GM21717 (cell line): ENCODE data around the gene HSD3B7.
A peak's percentile ranks its signal among the peaks of the same experiment; 100 is the strongest.

Experiments used
- ATAC-seq: cut with Tn5 transposase; IDR thresholded peaks from one replicate; pipeline ENCODE4 v1.9.1; 2021; ENCODE audit warnings: mild to moderate bottlenecking, moderate library complexity; ENCODE audit not compliant: unreplicated experiment

The HSD3B7 gene

DNA sequence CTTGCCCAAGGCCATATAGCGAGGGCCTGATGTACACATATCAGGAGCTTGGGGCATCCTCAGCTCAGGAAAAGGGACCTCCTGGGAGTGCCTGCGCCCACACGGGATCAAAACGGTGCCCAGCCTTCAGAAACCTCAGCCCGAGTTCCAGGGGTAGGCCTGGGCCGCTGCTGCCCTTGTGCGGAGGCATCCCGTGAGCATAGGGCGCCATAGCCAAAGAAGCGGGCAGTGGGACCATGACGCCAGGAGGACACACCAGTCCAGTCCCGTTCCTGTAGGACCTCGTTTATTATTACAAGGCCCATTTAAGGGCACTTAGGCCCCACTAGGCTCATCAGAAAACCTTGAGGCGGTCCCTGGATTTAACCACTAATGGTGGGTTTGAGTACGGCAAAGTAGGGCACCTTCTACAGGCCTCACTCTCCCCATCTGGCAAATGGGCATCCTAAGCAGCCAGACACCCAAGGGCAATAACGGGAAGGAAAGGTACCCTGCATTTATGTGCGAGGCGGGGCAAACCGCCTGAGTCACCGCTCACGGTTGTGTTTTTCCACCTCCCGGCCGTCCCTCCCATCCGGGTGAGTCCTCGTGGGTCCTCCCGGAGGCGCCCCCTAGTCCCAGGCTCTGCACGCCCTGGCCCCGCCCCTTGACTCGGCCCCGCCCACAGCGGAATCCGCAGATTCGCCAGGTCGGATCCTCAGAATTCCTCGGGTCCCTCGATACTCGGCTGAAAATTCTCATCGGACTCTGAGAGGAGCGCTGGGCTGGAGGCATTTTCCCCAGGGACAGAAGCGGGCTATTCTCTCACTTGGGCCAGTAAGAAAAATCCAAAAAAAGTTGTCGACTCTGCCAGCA, 28.2 kb upstream of the HSD3B7 start:
- peak; percentile 48 for ATAC-seq

DNA sequence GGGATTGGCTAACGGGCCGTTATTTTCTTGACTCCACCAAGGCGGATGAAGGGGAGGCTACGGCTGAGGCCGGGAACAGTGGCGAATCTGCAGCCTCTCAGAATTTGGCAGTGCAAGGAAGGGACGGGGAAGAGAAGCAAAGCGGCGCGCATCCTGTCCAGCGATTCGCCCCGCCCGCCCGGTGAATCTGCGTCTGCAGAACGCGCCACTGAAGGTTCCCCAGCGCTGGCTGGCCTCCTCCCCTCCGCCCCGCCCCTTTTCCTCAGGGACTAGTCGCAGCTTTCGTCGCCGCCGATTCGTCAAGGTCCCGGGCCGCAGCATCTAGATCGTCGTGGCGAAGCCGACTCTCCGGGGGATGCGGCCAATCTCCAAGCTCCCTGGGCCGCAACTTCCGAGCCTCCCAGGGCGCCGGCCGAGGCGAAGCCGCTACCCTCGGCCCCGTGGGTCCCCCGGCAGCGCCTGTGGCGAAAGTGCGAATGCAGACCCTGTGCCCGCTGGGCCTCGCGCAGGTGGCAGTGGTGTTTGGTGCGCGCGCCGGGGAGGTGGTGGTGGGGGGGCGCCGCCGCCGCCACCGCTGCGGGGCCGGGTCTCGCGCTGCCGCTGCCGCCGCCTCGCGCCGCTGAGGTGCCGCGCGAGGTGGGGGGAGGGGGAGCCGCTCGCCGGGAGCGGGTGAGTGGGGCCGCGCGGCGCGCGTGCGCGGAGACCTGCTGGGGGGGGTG, 27.4 kb upstream of the HSD3B7 start, which contains the start of gene SETD1A:
TSS of gene SETD1A (plus strand) at position 299 of the 719 bp plus-strand sequence. CDS start 978 bp downstream, outside the sequence.
- peak; percentile 60 for ATAC-seq

DNA sequence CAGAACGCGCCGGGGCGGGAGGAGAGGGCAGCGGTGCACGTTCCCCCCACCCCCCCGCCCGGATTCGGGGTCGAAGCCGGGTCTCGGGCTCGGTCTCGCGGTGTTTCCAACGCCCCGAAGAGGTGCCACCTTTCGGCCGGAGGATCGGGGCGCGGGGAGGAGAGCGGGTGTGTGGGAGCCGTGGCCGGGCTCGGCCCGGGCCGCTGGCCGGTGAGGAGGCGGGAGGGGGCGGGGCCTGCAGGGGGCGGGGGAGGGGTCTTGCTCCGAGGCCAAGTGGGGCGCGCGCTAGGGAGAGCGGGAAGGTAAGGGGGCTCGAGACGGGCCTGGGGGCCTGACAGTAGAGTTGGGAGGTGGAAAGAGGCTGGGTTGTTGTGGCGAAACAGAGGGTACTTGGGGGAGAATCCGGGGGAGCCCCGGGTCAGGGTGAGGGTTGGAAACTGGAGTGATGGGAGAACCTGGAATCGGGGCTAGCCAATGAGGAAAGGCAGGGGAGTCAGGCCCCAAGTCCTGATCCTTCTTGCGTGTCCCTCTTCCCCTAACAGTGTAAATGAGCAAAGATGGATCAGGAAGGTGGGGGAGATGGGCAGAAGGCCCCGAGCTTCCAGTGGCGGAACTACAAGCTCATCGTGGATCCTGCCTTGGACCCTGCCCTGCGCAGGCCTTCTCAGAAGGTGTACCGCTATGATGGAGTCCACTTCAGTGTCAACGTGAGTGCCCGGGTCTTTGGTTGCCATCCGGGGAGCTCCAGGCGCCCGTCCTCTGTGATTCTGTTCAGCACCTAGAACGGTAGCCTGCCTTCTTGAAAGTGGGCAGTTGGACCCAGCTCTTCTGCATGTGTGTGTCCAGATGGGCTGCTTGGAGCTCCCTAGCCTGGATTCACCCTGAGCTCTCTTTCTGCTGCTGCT, 26.6 kb upstream of the HSD3B7 start:
- ATAC-seq = peak; percentile 5

DNA sequence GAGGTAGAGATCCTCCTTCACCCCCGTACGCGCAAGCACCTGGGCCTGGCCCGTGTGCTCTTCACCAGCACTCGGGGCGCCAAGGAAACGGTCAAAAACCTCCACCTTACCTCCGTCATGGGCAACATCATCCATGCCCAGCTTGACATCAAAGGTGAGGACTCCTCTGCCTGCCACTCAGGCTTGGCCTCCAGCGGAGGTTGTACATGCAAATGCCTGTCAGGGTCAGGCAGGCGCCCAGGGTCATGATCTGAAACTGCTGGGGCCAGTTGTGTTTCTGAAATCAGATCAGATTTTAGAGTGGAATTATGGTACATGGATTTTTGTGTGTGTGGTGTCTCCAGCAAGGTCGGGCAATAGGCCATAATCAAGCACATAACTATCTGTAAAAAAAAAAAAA, 23.6 kb upstream of the HSD3B7 start:
- ATAC-seq = no peak

DNA sequence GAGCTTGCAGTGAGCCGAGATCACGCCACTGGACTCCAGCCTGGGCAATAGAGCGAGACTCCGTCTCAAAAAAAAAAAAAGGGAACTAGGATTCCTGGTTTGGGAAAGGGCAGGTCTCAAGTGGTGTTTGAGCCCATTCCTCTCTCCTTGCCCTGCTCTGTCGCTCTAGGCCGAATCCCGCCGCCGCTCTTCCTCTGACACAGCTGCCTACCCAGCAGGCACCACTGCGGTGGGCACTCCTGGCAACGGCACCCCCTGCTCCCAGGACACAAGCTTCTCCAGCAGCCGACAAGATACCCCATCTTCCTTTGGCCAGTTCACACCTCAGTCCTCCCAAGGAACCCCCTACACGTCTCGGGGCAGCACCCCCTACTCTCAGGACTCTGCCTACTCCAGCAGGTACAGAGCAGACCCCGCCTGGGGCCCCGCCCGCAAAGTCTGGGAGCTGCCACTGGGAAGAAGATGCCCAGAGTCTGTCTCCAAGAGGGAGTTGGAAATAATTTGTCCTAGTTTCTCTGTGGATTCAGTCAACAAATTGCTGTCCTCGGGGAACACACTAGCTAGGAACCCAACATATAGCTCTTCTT, 21.0 kb upstream of the HSD3B7 start:
- no peak for ATAC-seq

DNA sequence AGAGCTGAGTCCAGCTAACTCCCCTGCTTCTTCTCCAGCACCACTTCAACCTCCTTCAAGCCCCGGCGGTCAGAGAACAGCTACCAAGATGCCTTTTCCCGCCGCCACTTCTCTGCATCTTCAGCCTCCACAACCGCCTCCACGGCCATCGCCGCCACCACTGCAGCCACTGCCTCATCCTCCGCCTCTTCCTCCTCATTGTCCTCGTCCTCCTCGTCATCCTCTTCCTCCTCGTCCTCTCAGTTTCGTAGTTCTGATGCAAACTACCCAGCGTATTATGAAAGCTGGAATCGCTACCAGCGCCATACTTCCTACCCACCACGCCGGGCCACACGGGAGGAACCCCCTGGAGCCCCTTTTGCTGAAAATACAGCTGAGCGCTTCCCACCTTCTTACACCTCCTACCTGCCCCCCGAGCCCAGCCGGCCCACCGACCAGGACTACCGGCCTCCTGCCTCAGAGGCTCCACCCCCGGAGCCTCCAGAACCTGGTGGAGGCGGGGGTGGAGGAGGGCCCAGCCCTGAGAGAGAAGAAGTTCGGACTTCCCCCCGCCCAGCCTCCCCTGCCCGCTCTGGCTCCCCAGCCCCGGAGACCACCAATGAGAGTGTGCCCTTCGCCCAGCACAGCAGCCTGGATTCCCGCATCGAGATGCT, 20.3 kb upstream of the HSD3B7 start:
- ATAC-seq = no peak

DNA sequence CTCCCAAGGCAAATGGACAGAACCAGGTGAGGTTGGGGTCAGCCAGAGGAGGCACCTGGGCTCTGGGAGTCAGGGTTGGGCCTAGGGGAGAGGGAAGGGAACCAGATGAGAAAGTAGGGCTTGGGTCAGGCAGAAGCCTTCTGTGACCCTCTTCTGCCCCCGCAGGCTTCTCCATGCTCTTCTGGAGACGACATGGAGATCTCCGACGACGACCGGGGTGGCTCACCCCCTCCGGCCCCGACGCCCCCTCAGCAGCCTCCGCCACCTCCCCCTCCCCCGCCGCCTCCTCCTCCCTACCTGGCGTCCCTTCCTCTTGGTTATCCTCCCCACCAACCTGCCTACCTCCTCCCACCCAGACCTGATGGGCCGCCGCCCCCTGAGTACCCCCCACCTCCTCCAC, 19.6 kb upstream of the HSD3B7 start:
- no peak for ATAC-seq

DNA sequence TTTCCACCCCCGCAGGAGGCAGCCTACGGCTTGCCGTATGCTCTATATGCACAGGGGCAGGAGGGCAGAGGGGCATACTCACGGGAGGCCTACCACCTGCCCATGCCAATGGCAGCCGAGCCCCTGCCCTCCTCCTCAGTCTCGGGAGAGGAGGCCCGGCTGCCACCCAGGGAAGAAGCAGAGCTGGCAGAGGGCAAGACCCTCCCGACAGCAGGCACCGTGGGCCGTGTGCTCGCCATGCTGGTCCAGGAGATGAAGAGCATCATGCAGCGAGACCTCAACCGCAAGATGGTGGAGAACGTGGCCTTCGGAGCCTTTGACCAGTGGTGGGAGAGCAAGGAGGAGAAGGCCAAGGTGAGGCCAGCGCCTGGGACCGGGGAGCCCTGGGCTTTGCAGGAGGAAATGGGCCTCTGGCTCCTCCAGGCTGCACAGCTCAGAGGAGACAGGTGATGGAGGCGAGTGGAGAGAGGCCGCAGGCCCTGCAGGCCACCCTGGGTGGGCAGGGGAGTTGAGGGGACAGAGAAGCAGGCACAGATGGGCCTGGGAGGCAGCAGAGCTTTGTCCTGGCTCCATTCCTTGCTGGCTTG, 18.9 kb upstream of the HSD3B7 start:
- no peak for ATAC-seq

DNA sequence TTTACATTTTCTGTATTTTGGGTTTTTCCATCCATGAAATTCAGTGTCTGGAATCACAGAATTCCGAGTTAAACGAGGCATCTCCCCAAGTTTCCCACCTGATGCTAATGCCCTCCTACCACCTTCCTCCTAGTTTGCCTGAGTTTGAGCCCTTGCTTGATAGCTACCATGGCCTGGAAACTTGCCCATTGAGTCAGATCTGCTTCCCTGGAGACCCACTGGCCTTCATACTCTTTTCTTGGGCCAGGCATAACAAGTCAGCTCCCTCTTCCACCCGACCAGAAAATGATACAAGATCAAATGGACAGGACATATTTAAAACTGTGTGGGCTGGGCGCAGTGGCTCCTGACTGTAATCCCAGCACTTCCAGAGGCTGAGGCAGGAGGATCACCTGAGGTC, 17.2 kb upstream of the HSD3B7 start:
- ATAC-seq = no peak

DNA sequence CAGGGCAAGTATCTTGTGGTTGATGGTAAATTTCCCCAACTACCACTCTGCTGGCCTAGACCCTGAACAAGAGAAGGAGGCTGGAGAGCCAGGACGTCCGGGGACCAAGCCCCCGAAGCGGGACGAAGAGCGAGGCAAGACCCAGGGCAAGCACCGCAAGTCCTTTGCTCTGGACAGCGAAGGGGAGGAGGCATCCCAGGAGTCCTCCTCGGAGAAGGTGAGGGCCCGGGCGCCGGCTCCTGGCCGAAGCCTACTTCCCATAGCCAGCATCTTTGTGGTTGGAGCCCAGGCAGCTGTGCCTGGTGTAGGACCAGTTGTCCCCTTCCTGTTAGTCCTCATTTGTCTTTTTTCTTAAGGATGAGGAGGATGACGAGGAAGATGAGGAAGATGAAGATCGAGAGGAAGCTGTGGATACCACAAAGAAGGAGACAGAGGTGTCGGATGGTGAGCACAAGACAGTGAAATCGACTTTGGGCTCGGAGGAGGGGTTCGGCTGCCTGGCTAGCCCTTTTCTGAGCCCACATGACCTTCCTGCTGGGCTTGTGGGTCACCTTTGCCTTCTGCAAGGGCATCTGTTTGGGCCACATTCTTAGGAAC, 15.7 kb upstream of the HSD3B7 start:
- no peak for ATAC-seq

DNA sequence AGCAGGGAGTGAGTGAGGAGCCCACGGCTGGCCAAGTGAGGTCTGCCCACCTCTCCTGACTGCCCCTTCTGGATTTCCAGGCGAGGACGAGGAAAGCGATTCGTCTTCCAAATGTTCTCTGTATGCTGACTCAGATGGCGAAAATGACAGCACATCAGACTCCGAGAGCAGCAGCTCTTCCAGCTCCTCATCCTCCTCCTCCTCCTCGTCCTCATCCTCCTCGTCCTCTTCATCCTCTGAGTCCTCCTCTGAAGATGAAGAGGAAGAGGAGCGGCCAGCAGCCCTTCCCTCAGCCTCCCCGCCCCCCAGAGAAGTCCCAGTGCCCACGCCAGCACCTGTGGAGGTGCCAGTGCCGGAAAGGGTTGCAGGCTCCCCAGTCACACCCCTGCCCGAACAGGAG, 13.7 kb upstream of the HSD3B7 start:
- no peak for ATAC-seq

DNA sequence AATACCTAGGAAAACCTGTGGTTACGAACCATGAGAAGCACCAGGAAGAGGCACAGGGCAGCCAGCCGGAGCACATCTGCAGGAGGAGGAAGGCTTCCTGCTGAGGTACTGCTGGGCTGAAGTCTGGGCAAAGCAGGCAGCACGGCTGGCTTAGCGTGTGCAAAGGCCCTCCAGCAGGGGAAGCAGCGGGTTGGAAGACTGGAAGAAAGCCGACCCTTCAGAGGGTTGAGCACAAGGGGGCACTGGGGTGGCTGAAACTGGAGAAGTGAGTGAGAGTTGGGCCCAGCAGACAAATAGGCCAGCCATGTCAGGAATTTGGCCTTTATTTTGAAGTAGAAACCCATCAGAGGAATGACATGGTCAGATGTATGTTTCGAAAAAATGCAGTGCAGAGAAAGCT, 12.1 kb upstream of the HSD3B7 start:
- ATAC-seq = no peak

DNA sequence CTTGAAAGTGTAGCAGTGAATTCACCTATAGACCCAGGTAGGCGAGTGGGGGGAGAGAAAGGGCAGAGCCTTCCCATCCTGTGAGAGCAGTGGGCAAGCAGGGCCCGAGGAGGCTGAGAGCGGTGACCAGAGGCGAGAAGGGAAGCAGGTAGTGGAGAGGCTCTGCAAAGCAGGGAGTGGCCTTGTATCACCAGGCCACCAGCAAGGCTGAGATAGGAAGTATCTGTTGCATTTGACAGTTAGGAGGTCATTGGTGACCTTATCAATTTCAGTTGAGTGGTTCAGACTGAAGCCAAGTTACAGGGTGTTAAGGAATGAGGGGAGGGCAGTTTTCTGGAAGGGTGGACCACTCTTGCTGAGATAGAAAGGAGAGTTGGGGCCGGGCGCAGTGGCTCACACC, 10.7 kb upstream of the HSD3B7 start:
- no peak for ATAC-seq

DNA sequence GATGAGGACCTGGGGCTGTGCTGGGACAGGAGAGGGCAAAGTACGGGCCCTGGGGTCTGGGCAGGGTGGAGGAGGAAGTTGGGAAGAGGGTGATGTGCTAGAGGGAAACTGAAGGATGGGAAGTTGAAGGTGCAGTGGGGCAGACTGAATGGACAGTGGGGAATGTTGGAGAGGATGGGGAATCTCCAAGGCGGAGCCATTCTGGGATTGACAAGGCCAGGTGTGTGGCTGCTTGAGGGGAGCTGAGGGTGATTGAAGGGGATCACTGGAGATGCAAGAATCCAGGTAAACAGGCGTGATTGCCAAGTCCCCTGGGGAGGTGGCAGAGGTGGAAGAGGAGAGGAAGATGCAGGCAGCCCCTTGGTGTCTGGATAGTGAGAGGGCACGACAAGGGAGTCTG, 8.5 kb upstream of the HSD3B7 start:
- no peak for ATAC-seq

DNA sequence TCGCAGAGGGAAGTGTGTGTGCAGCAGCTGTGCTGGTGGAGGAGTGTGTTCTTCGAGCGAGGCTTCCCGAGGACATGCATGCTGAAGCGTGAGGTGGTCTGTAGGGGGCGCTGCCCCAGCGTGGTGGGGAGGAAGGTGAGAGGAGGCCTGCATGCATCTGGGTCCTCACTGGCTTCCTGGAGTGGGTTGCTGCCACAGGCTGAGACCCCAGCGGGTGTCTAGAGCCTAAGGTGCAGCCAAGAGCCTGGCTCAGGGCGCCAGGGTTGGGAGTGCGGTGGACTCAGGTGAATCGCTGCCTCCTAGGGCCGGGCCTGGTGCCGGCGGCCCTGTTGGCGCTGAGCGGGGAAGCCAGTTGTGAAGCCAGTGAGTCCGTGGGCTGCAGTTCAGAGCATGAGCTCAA, 7.5 kb upstream of the HSD3B7 start:
- ATAC-seq = no peak

DNA sequence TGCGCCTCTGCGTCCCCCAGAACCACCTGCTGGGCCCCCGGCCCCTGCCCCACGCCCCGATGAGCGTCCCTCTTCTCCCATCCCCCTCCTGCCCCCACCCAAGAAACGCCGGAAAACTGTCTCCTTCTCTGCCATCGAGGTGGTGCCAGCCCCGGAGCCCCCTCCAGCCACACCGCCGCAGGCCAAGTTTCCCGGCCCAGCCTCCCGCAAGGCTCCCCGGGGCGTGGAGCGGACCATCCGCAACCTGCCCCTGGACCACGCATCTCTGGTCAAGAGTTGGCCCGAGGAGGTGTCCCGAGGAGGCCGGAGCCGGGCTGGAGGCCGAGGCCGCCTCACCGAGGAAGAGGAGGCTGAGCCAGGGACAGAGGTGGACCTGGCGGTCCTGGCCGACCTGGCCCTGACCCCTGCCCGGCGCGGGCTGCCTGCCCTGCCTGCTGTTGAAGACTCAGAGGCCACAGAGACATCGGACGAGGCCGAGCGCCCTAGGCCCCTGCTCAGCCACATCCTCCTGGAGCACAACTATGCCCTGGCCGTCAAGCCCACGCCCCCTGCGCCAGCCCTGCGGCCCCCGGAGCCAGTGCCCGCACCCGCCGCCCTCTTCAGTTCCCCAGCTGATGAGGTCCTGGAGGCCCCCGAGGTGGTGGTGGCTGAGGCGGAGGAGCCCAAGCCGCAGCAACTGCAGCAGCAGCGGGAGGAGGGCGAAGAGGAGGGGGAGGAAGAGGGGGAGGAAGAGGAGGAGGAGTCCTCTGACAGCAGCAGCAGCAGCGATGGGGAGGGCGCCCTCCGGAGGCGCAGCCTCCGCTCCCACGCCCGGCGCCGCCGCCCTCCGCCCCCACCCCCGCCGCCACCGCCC, 5.6 kb upstream of the HSD3B7 start:
- no peak for ATAC-seq

DNA sequence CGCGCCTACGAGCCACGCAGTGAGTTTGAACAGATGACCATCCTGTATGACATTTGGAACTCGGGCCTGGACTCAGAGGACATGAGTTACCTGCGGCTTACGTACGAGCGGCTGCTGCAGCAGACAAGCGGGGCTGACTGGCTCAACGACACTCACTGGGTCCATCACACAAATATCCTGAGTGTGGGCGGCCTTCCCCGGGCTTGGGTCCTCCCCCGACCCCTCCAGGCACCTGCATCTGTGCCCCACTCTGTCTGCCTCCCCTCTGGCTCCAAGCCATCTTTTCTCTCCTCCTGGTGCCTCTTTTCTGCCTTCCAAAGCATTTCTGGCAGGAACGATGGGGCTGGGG, 5.0 kb upstream of the HSD3B7 start:
- ATAC-seq = no peak

DNA sequence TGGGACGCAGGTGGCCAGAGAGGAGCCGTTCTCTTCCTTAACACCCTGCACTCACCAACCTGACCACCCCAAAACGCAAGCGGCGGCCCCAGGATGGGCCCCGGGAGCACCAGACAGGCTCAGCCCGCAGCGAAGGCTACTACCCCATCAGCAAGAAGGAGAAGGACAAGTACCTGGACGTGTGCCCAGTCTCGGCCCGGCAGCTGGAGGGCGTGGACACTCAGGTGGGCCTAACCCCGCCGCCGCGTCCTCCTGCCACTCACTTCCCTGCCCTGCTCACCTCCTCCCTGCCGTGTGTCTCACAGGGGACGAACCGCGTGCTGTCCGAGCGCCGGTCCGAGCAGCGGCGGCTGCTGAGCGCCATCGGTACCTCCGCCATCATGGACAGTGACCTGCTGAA, 4.6 kb upstream of the HSD3B7 start:
- no peak for ATAC-seq

DNA sequence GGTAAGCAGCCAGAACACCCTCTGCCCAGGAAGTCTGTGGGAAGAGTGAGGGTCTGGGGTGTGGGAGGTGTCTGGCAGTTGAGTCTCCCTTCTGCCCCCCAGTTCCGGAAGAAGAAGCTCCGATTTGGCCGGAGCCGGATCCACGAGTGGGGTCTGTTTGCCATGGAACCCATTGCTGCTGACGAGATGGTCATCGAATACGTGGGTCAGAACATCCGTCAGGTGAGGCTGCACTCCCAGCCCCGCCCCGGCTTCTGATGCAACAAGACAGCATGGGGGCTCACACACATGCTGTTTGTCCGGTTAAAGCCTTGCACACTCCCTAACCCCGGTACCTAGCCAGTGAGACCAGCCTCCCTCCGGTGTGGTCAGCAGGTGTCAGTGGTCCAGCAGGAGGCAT, 4.0 kb upstream of the HSD3B7 start:
- ATAC-seq = no peak
